GM18873 (cell line): ENCODE results near the gene FOXD4L1.
"Not testable (repeated sequence)": the region's sequence is repeated elsewhere in the genome, so short reads cannot be mapped to it uniquely, and the experiment has no call there.

Experiments used
- ATAC-seq: cut with Tn5 transposase; IDR thresholded peaks from one replicate; pipeline ENCODE4 v1.9.1; 2021; ENCODE audit warnings: mild to moderate bottlenecking, moderate library complexity, moderate number of reproducible peaks; ENCODE audit not compliant: unreplicated experiment, low FRiP score

The FOXD4L1 gene

GRCh38 chr2:113521492-113521891 is 23.0 kb downstream of the FOXD4L1 start:
- ATAC-seq, result not testable (repeated sequence)

- not testable (repeated sequence) for ATAC-seq
Measured at GRCh38 chr2:113524986-113525385, 26.5 kb downstream of the FOXD4L1 start.

- ATAC-seq, result peak; percentile 56
Measured at GRCh38 chr2:113527350-113528045, 29.0 kb downstream of the FOXD4L1 start.

GRCh38 chr2:113528126-113528525 is 29.7 kb downstream of the FOXD4L1 start:
- not testable (repeated sequence) for ATAC-seq

- not testable (repeated sequence) for ATAC-seq
Measured at GRCh38 chr2:113528904-113529303, 30.4 kb downstream of the FOXD4L1 start.

- ATAC-seq, result not testable (repeated sequence)
Measured at GRCh38 chr2:113532991-113533390, 34.5 kb downstream of the FOXD4L1 start.

- not testable (repeated sequence) for ATAC-seq
Measured at GRCh38 chr2:113536573-113536972, 38.1 kb downstream of the FOXD4L1 start.

GRCh38 chr2:113540834-113541203 is 42.4 kb downstream of the FOXD4L1 start:
- not testable (repeated sequence) for ATAC-seq

- ATAC-seq, result not testable (repeated sequence)
Measured at GRCh38 chr2:113541204-113541975, 42.9 kb downstream of the FOXD4L1 start.

- ATAC-seq, result not testable (repeated sequence)
Measured at GRCh38 chr2:113541976-113542485, 43.6 kb downstream of the FOXD4L1 start.

GRCh38 chr2:113542529-113542928 is 44.1 kb downstream of the FOXD4L1 start:
- ATAC-seq, result not testable (repeated sequence)
